IPS-15b (cell line): ENCODE measurements around the gene DAD1.
"Not testable (repeated sequence)": the region's sequence is repeated elsewhere in the genome, so short reads cannot be mapped to it uniquely, and the experiment has no call there.

Experiments used
- H3K27me3 ChIP-seq: one replicate; pipeline ENCODE4 v1.6.1; 2013; ENCODE audit warnings: low read length; ENCODE audit not compliant: control insufficient read depth, insufficient read depth
- H3K36me3 ChIP-seq: one replicate; pipeline ENCODE4 v1.6.1; 2013; ENCODE audit warnings: low read length; ENCODE audit not compliant: control insufficient read depth, insufficient read depth
- H3K4me1 ChIP-seq: one replicate; pipeline ENCODE4 v1.6.1; 2013; ENCODE audit warnings: mild to moderate bottlenecking, low read length; ENCODE audit not compliant: control insufficient read depth, insufficient read depth
- H3K4me3 ChIP-seq: one replicate; pipeline ENCODE4 v1.5.1; 2013; ENCODE audit warnings: low read depth, low read length
- H3K9ac ChIP-seq: one replicate; pipeline ENCODE4 v1.6.1; 2013; ENCODE audit warnings: low read depth, mild to moderate bottlenecking, low read length
- H3K9me3 ChIP-seq: one replicate; pipeline ENCODE4 v1.6.1; 2013; ENCODE audit warnings: mild to moderate bottlenecking, low read length; ENCODE audit not compliant: control insufficient read depth, insufficient read depth

DAD1 gene

DNA sequence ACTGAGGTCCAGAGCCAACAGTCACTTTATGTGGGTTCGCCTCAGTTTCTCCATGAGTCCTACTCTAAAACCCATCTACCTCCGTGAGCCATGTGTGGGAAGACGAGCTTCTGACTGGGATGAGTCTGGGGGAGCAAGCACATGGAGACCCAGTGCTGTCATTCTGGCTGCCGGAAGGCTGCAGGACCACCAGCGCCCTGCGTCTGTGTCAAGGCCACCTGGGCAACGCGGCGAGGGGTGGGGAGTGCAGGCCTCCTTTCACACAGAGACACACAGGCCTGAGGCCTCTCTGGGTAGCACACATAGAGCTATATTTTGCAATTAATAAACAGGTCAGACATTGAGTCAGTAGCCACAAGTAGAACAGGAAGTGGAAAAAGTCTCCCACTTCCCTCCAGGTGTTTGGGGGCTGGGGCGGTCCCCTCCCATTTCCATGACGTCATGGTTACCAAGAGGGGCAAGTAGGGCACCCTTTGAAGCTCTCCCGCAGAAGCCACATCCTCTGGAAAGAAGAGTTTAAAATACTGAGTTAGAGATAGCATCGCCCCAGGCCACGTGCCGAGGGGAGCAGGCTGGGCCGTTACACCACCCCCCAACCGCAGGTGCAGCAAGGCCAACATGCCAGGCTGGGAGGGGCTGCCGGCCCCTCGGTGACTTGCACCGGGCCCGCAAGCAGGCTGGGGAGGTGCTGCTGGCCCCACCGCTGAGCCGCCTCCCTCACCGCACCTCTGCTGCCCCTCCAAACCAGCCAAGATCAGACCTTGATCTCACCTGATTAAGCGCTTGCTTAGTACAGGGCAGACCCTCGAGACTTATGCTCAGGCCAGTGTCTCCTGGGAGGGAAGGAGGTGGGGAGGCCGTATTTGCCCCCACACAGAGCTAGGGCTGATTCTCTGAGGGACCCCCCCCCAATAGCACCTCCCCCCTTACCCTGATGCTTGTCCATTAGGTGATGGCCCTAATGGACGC lies 32.7 kb downstream of the DAD1 start:
- H3K27me3 ChIP-seq: no peaks in the 10 kb centered on the region
- H3K9me3 ChIP-seq: no peaks in the 10 kb centered on the region
- no peaks in the 10 kb centered on the region for H3K36me3 ChIP-seq
- no peak overlapping the region for H3K9ac ChIP-seq
- H3K4me1 ChIP-seq: no peaks in the 10 kb centered on the region
- H3K4me3 ChIP-seq: peak overlapping the region; percentile 5

DNA sequence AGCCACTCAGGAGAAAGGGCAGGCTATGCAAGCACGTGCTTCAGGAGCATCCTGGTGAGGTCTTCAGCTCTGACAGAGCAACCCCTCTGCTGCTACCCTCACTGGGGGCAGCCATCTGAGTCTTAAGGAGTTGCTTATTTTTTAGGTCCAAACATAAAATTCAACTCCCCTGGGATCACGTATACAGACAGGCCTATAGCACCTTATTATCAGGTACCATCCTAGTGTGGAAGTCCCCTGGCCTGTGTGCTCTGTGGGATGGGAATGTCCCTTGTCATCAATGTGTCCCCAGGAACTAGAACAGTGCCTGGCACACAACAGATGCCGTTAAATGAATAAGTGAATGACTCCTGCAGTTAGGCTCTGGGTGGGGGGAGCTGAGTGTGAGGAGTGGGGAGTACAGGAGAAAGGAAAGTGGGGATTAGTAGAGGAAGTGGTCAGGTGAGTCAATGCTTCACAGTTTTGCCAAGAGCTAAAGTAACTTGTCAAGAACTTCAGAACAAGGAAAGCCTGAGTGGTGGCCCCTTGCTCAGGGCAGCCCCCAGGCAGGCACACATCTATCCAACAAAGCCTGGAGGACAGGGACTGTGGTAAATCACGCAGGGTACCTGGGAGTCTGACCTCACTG lies 33.5 kb downstream of the DAD1 start:
- no peak overlapping the region for H3K4me3 ChIP-seq
- H3K9me3 ChIP-seq: no peaks in the 10 kb centered on the region
- peaks cover 3% of the 10 kb centered on the region for H3K4me1 ChIP-seq
- H3K27me3 ChIP-seq: no peaks in the 10 kb centered on the region
- H3K36me3 ChIP-seq: no peaks in the 10 kb centered on the region
- no peak overlapping the region for H3K9ac ChIP-seq

DNA sequence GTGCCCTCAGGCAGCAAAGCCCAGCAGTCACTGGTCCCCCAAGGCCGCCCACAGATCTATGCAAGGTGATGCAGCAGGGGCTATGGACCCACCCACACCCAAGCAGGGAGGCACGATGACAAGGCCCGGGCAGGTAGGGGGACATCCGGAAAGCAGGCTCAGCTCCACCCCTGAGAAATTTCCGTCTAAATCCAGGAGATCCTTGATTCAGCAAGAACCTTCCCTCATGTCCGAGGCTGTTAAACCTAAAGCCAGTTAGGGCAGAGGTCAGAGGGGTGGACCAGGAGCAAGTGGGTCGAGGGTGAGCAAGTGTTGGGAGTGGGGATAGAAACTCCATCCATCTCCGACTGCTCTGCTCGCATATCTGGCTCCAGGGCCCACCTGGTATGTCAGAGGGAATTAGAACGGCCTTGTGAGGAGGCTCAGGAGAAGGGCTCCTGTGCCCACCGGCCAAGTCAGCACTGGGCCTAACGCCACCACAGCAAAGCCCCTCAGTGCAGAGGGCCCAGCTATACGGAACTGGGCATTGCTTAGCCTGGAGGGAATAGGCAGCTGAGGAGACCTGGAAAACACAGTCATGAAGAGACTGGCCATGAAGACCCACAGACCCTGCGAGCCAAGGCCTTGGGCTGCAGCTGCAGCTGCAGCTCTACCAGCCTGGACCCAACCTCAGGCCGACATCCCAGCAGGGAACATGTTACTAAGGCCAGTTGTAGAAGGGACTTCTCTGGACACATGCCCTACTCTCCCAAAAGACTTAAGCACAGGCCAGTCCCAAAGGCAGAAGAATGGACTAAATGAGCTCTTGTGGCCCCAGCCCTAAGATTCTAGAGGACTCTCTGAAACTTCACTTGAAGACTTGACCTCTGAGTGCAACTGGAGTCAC lies 34.3 kb downstream of the DAD1 start:
- Histone ChIP-seq H3K36me3 (no peaks in the 10 kb centered on the region), H3K4me1 (peaks cover 8% of the 10 kb centered on the region), H3K4me3 (no peak overlapping the region), H3K9me3 (no peaks in the 10 kb centered on the region), H3K9ac (no peak overlapping the region), H3K27me3 (no peaks in the 10 kb centered on the region)

DNA sequence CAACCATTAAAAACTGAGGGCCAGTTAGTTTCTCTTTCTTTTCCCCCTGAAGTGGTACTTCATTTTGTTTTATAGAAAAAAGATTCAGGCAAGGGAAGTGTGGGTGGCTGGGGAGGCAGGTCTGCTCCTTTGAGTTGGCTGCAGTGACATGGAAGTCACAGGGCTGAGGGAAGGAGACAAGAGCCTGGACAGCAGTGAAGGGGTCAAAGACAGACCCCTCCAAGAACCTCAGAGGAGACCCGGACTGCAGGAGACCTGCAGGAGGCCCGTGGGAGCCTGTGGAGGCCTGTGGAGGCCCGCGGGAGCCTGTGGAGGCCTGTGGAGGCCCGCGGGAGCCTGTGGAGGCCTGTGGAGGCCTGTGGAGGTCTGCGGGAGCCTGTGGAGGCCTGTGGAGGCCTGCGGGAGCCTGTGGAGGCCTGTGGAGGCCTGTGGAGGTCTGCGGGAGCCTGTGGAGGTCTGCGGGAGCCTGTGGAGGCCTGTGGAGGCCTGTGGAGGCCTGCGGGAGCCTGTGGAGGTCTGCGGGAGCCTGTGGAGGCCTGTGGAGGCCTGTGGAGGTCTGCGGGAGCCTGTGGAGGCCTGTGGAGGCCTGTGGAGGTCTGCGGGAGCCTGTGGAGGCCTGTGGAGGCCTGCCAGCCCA lies 35.0 kb downstream of the DAD1 start:
- H3K4me3 ChIP-seq, H3K9me3 ChIP-seq, H3K9ac ChIP-seq, H3K4me1 ChIP-seq, H3K27me3 ChIP-seq, H3K36me3 ChIP-seq: not testable (repeated sequence)

DNA sequence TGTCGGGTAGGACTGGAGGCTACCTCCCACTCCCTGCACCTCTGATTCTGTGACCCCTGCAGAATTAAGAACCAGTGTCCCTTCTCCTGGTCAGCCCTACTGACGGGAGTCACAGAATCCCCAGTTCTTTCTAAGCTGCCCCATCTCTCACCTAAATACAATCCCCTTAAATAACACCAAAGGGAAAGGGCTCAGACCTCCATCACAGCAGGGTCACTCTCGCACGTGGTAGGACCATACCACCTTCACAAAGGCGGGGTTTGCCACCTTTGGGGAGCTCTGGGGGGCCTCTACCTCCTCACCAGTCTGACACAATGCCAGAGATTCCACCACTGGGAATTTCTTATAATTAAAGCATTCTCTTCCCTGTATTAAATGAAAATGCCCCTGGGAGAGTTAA lies 35.6 kb downstream of the DAD1 start:
- Histone ChIP-seq H3K9ac (no peak overlapping the region), H3K4me1 (peaks cover 8% of the 10 kb centered on the region)

DNA sequence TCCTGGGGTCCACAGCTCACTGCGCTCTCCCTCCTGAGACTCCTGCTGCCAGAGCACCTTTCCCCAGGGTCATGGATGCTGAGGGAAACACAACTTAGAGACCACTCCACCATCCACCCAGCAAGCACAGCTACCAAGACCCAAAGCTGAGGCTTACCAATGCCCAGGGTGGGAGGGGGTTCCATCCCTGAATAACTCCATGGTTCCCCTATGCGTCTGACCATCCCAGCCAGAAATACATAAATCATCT lies 36.3 kb downstream of the DAD1 start:
- Histone ChIP-seq H3K27me3 (no peaks in the 10 kb centered on the region), H3K9me3 (no peaks in the 10 kb centered on the region), H3K4me3 (no peak overlapping the region), H3K36me3 (no peaks in the 10 kb centered on the region), H3K9ac (no peak overlapping the region), H3K4me1 (peaks cover 8% of the 10 kb centered on the region)

More for the DNA sequence above, 35.6 kb downstream of the DAD1 start:
- no peak overlapping the region for H3K4me3 ChIP-seq
- H3K27me3 ChIP-seq: no peaks in the 10 kb centered on the region
- H3K36me3 ChIP-seq: no peaks in the 10 kb centered on the region
- H3K9me3 ChIP-seq: no peaks in the 10 kb centered on the region

DNA sequence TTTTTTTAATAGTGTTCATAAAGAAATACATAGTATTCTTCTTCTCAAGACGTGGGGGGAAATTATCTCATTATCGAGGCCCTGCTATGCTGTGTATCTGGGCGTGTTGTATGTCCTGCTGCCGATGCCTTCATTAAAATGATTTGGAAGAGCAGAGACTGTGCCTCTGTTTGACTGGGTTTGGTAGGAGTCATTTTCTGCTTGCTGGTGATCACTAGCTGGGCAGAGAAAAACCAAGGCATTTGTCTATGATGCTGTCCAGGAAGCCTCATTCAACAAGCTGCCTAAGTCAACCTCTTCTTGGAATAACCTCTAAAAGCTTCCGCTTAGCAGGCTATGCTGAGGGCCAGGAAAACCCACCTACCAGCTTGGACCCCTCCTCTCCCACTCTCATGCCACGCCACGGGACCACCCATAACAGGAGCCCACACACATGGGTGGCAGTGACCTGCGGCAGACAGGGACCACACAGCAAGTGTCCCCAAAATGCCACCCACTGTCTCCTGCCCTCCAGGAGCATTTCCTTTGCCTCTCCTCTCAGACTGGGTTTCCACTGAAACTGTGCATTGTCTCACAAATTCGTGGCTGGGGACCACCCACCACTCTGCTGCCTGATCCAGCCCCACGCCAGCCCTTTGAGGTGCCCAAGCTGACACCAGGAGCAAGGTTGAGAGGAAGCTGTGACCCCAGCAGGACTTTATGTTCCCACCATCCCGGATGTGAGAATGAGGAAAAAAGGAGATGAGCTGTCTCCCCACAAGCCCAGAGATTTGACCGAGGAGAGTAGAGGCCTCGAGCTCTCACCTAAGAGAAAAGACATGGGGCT lies 36.8 kb downstream of the DAD1 start:
- H3K4me1 ChIP-seq: peaks cover 8% of the 10 kb centered on the region

DNA sequence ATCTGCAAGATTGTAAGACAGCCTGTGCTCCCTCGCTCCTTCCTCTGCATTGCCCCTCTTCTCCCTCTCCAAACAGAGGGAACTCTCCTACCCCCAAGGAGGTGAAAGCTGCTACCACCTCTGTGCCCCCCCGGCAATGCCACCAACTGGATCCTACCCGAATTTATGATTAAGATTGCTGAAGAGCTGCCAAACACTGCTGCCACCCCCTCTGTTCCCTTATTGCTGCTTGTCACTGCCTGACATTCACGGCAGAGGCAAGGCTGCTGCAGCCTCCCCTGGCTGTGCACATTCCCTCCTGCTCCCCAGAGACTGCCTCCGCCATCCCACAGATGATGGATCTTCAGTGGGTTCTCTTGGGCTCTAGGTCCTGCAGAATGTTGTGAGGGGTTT lies 37.4 kb downstream of the DAD1 start:
- H3K9me3 ChIP-seq: no peaks in the 10 kb centered on the region
- peaks cover 12% of the 10 kb centered on the region for H3K4me1 ChIP-seq
- H3K9ac ChIP-seq: no peak overlapping the region
- no peaks in the 10 kb centered on the region for H3K27me3 ChIP-seq
- H3K4me3 ChIP-seq: no peak overlapping the region
- H3K36me3 ChIP-seq: no peaks in the 10 kb centered on the region

More for the DNA sequence above, 36.8 kb downstream of the DAD1 start:
- Histone ChIP-seq H3K27me3 (no peaks in the 10 kb centered on the region), H3K4me3 (no peak overlapping the region), H3K9me3 (no peaks in the 10 kb centered on the region), H3K9ac (no peak overlapping the region), H3K36me3 (no peaks in the 10 kb centered on the region)

DNA sequence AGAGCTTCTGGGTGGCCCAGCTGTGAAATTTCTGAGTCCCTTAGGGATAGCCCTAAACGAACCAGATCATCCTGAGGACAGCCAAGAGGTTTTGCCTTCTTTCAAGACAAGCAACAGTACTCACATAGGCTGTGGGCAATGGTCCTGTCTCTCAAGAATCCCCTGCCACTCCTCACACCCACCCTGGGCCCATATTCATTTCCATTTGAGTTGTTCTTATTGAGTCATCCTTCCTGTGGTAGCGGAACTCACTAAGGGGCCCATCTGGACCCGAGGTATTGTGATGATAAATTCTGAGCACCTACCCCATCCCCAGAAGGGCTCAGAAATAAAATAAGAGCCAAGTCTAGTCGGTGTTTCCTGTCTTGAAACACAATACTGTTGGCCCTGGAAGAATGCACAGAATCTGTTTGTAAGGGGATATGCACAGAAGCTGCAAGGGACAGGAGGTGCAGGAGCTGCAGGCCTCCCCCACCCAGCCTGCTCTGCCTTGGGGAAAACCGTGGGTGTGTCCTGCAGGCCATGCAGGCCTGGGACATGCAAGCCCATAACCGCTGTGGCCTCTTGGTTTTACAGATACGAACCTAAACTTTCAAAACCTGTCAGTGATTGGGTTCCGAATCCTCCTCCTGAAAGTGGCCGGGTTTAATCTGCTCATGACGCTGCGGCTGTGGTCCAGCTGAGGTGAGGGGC lies 38.9 kb downstream of the DAD1 start:
- H3K27me3 ChIP-seq: peaks cover under 1% of the 10 kb centered on the region
- no peak overlapping the region for H3K9ac ChIP-seq
- no peaks in the 10 kb centered on the region for H3K9me3 ChIP-seq
- H3K4me3 ChIP-seq: no peak overlapping the region
- no peaks in the 10 kb centered on the region for H3K36me3 ChIP-seq
- H3K4me1 ChIP-seq: peaks cover 14% of the 10 kb centered on the region

DNA sequence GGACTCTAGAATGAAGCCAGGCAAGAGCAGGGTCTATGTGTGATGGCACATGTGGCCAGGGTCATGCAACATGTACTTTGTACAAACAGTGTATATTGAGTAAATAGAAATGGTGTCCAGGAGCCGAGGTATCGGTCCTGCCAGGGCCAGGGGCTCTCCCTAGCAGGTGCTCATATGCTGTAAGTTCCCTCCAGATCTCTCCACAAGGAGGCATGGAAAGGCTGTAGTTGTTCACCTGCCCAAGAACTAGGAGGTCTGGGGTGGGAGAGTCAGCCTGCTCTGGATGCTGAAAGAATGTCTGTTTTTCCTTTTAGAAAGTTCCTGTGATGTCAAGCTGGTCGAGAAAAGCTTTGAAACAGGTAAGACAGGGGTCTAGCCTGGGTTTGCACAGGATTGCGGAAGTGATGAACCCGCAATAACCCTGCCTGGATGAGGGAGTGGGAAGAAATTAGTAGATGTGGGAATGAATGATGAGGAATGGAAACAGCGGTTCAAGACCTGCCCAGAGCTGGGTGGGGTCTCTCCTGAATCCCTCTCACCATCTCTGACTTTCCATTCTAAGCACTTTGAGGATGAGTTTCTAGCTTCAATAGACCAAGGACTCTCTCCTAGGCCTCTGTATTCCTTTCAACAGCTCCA lies 39.6 kb downstream of the DAD1 start:
- Histone ChIP-seq H3K36me3 (no peaks in the 10 kb centered on the region), H3K9ac (no peak overlapping the region), H3K4me1 (peaks cover 14% of the 10 kb centered on the region), H3K9me3 (no peaks in the 10 kb centered on the region), H3K27me3 (peaks cover 3% of the 10 kb centered on the region), H3K4me3 (no peak overlapping the region)
